Keratinocyte (primary cell): Measurements from ENCODE around the gene SMTNL1.

Experiments
- CTCF ChIP-seq, 3 experiments: IDR thresholded peaks in 1 of 3; conservative IDR thresholded peaks in 1 of 3; optimal IDR thresholded peaks in 1 of 3; 2 replicates in 2 of 3; 3 replicates in 1 of 3; pipeline versions ENCODE3 to v1.5.1; 2011; ENCODE audit warnings: low read length in 3 of 3, mild to moderate bottlenecking in 3 of 3, moderate library complexity in 2 of 3, control low read depth in 1 of 3, inconsistent platforms in 1 of 3; ENCODE audit not compliant: insufficient read depth in 2 of 3; ENCODE audit errors: extremely low read depth in 1 of 3
- EZH2 ChIP-seq: IDR thresholded peaks from one replicate; pipeline ENCODE4 v1.6.1; 2012; ENCODE audit warnings: inconsistent platforms, mild to moderate bottlenecking, low read length, moderate library complexity

DNA sequence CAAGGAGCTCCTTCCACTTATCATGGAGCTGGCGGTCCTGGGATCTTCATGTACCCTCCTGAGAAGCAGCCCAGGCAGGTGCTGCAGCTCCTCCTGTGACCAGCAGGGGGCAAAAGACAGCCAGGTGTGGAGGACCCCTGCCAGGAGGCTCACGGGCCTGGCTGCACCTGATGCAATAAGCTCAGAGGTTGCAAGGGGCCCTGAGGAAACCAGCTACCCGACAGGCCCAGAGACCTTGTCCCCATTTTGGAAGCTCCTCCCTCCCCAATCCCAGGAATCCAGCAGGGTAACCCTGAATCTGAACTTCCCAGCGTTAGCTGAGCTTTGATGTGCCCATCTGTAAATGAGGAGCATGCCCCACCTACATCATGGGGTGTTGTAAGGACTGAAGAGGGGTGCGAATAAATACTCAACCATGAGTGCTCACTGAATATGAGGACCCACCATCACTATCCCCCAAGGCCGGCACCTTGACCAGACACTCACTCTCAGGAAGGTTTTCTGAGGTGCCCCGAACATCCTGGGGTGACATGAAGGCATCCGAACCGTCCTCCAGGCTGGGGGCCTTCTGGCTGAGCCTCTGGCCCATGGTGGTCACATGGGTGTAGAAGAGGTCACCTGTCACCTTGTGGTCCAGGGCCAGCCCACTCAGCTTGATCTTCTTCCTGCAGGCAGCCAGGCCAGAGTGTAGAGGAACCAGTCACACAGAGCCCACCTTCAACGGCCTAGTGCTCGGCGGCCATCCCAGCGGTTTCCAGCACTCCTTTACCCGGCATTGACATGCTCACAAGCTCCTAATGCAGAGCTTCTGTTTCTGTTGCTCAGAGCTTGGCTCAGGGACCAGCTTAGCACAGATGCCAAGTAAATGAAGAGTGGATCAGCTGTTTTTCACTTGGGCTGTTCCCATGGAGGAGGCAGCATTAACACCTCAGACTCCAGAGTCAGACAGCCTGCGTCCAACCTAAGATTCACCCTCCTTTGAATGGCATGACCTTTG, 43.6 kb upstream of the SMTNL1 start:
- peak; percentile 90 to 95 (median 93) for TF ChIP-seq CTCF (optimal IDR thresholded peaks at IDR 0.05 in 1 of 3, IDR thresholded peaks at IDR 0.05 in 1 of 3, conservative IDR thresholded peaks at IDR 0.05 in 1 of 3; ENCODE audit: extremely low read depth in 1 of 3, insufficient read depth in 2 of 3, low read length in 3 of 3)
- TF ChIP-seq EZH2 = no peak
